Measurements from ENCODE around the gene STAP1. TPM values are rescaled to one million over a fixed set of nuclear protein-coding genes. Genes with fewer than 3 reads are reported as not detected.

The STAP1 gene
- total RNA-seq, 1 experiment from 2014 or later, result not detected

DNA sequence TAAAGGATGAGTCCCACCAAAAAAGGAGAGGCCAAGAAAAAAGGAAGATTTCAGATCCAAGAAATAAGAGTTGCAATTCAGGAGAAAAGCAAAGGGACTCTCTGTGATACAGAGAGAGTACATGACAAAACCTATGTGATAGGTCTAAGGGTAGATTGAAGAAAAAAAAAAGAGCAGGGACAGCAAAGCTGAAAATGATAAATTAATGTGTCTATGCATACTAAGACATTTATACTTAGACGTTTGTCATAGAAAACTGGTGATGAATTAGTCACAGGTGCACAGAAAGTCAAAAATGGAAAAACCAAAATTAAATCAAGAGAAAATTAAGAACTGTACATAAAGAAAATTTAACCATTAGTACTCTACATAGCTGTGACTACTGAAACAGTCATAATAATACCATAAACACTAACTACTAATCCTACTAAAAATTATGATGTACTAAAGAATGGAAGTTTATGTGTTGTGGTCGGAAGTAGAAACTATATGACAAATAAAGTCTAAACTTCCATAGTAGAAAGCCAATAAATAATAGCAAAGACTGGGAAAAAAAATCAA, 23.2 kb upstream of the STAP1 start:
- Histone ChIP-seq H3K9ac (ENCODE audit: low read length) (no peak overlapping the region), H3K27me3 (ENCODE audit: insufficient read depth, low read length) (no peaks in the 10 kb centered on the region), H3K4me3 (replicated peaks in 1 of 2; ENCODE audit: low read depth in 1 of 2, low read length in 2 of 2) (no peak overlapping the region), H3K36me3 (ENCODE audit: control insufficient read depth in 1 of 2, insufficient read depth in 2 of 2, low read length in 2 of 2) (peaks cover 20 to 35% of the 10 kb centered on the region in 2 experiments), H3K79me2 (ENCODE audit: insufficient read depth, low read length) (peaks cover 20% of the 10 kb centered on the region), H3K9me2 (ENCODE audit: insufficient read depth) (no peaks in the 10 kb centered on the region), H4K20me1 (ENCODE audit: insufficient read depth) (0 out of 2 replicates have a peak, but pooled peaks cover 4% of the 10 kb centered on the region), H3K9me3 (ENCODE audit: control insufficient read depth in 1 of 2, insufficient read depth in 1 of 2, low read depth in 1 of 2, low read length in 2 of 2) (no peaks in the 10 kb centered on the region), H2AFZ (ENCODE audit: low read depth, low read length, poor library complexity, severe bottlenecking) (no peak overlapping the region), H3K27ac (ENCODE audit: low read depth, low read length) (no peak overlapping the region), H3K4me2 (ENCODE audit: low read length) (no peak overlapping the region), H3K4me1 (ENCODE audit: control insufficient read depth in 1 of 2, insufficient read depth in 2 of 2, low read length in 2 of 2) (no peaks in the 10 kb centered on the region)
- BruUV-seq (replicated peaks), result no TSS peak
- RAD21 ChIA-PET (ENCODE audit: low non-redundant PET in 1 of 2, low total read pairs in 2 of 2, uncharacterized antibody in 2 of 2, unreplicated experiment in 2 of 2), result no interaction called here
- CTCF ChIA-PET, result no interaction called here
- ATAC-seq (no peak), DNase-seq (ENCODE audit: low read depth, low spot score) (no peak)
- intact Hi-C loops (cut with micrococcal nuclease), result no loop called here
- POLR2A ChIA-PET, result interaction anchor here (1.8 kb wide), 1 partner anchor 10 kb away, joined by 4 read pairs; the partner anchor contains the start of gene CENPC
- no peak for TF ChIP-seq RAD21 (IDR thresholded peaks at IDR 0.05; ENCODE audit: low read depth)
- TF ChIP-seq POLR2AphosphoS5 (IDR thresholded peaks at IDR 0.05; ENCODE audit: low read depth, low read length), result no peak
- TF ChIP-seq, protein P1, sequence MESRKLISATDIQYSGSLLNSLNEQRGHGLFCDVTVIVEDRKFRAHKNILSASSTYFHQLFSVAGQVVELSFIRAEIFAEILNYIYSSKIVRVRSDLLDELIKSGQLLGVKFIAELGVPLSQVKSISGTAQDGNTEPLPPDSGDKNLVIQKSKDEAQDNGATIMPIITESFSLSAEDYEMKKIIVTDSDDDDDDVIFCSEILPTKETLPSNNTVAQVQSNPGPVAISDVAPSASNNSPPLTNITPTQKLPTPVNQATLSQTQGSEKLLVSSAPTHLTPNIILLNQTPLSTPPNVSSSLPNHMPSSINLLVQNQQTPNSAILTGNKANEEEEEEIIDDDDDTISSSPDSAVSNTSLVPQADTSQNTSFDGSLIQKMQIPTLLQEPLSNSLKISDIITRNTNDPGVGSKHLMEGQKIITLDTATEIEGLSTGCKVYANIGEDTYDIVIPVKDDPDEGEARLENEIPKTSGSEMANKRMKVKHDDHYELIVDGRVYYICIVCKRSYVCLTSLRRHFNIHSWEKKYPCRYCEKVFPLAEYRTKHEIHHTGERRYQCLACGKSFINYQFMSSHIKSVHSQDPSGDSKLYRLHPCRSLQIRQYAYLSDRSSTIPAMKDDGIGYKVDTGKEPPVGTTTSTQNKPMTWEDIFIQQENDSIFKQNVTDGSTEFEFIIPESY (IDR thresholded peaks at IDR 0.05; ENCODE audit: extremely low read depth, insufficient replicate concordance, low read length), result no peak
- no peak for TF ChIP-seq SP1 (IDR thresholded peaks at IDR 0.05; ENCODE audit: low read depth)
- TF ChIP-seq ZFX (IDR thresholded peaks at IDR 0.05), result no peak
- TF ChIP-seq ZNF274 (IDR thresholded peaks at IDR 0.05; ENCODE audit: low read depth, low read length), result no peak
- no peak for TF ChIP-seq ATF3 (IDR thresholded peaks at IDR 0.05)
- no peak for TF ChIP-seq JUND (IDR thresholded peaks at IDR 0.05)
- no peak for TF ChIP-seq CEBPB (IDR thresholded peaks at IDR 0.05; ENCODE audit: low read depth)
- TF ChIP-seq, protein P2, sequence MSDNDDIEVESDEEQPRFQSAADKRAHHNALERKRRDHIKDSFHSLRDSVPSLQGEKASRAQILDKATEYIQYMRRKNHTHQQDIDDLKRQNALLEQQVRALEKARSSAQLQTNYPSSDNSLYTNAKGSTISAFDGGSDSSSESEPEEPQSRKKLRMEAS (IDR thresholded peaks at IDR 0.05), result no peak
- no peak for TF ChIP-seq CBX3 (IDR thresholded peaks at IDR 0.05; ENCODE audit: low read depth)
- no peak for TF ChIP-seq CTCF (IDR thresholded peaks at IDR 0.05 in 2 of 3, conservative IDR thresholded peaks at IDR 0.05 in 1 of 3; ENCODE audit: borderline replicate concordance in 1 of 3, insufficient read depth in 1 of 3, low read depth in 2 of 3, low read length in 2 of 3)
- no peak for TF ChIP-seq SRF (IDR thresholded peaks at IDR 0.05; ENCODE audit: low read depth)
- TF ChIP-seq ELF1 (IDR thresholded peaks at IDR 0.05; ENCODE audit: borderline replicate concordance, low read depth), result no peak

Measured in HCT116 (cell line).